ENCODE measurements around the gene SP100. TPM values are rescaled to one million over a fixed set of nuclear protein-coding genes. Genes with fewer than 3 reads are reported as not detected.

The SP100 gene
- total RNA-seq, 1 donor from 2014 or later: not detected

GRCh38 chr2:230525682-230526081 lies 109.7 kb downstream of the SP100 start:
- peaks cover 2% of the 10 kb centered on the region for H3K9me3 Mint-ChIP-seq (ENCODE audit: unreplicated experiment)

DNA sequence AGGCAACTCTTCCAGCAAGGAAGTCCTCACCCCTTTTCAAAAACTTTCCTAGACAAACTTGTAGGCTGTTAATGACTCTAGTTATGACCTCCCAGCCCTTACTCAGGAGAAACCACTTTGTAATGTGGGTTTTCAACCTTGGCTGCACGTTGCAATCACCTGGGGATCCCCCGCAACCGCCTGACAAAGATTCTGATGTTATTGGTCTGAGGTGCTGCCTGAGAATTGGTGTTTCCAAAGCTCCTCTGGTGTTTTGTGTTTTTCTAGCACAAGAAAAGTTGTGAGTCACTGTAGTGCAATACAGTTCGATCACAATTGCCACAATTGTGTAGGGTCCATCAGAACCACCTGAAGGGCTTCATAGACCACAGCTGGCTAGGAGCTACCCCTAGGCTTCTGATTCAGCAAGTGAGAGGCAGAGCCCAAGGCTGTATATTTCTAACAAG lies 121.6 kb downstream of the SP100 start:
- Mint-ChIP-seq H3K27ac (ENCODE audit: unreplicated experiment) (no peak overlapping the region), H3K36me3 (ENCODE audit: unreplicated experiment) (no peaks in the 10 kb centered on the region), H3K4me3 (ENCODE audit: unreplicated experiment) (no peak overlapping the region), H3K27me3 (ENCODE audit: unreplicated experiment) (no peaks in the 10 kb centered on the region), H3K9me3 (ENCODE audit: unreplicated experiment) (no peaks in the 10 kb centered on the region), H3K4me1 (ENCODE audit: low read depth, unreplicated experiment) (no peaks in the 10 kb centered on the region)
- DNase-seq: no peak
- TF ChIP-seq, protein P1, sequence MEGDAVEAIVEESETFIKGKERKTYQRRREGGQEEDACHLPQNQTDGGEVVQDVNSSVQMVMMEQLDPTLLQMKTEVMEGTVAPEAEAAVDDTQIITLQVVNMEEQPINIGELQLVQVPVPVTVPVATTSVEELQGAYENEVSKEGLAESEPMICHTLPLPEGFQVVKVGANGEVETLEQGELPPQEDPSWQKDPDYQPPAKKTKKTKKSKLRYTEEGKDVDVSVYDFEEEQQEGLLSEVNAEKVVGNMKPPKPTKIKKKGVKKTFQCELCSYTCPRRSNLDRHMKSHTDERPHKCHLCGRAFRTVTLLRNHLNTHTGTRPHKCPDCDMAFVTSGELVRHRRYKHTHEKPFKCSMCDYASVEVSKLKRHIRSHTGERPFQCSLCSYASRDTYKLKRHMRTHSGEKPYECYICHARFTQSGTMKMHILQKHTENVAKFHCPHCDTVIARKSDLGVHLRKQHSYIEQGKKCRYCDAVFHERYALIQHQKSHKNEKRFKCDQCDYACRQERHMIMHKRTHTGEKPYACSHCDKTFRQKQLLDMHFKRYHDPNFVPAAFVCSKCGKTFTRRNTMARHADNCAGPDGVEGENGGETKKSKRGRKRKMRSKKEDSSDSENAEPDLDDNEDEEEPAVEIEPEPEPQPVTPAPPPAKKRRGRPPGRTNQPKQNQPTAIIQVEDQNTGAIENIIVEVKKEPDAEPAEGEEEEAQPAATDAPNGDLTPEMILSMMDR (IDR thresholded peaks at IDR 0.05; ENCODE audit: partially characterized antibody, unreplicated experiment): no peak

More at GRCh38 chr2:230525682-230526081, 109.7 kb downstream of the SP100 start:
- H3K4me3 Mint-ChIP-seq (ENCODE audit: unreplicated experiment): no peak overlapping the region
- H3K27me3 Mint-ChIP-seq (ENCODE audit: unreplicated experiment): no peaks in the 10 kb centered on the region
- no peaks in the 10 kb centered on the region for H3K36me3 Mint-ChIP-seq (ENCODE audit: unreplicated experiment)
- H3K27ac Mint-ChIP-seq (ENCODE audit: unreplicated experiment): no peak overlapping the region
- H3K4me1 Mint-ChIP-seq (ENCODE audit: low read depth, unreplicated experiment): no peaks in the 10 kb centered on the region
- DNase-seq: no peak
- TF ChIP-seq, protein P1 (IDR thresholded peaks at IDR 0.05; ENCODE audit: partially characterized antibody, unreplicated experiment): no peak

DNA sequence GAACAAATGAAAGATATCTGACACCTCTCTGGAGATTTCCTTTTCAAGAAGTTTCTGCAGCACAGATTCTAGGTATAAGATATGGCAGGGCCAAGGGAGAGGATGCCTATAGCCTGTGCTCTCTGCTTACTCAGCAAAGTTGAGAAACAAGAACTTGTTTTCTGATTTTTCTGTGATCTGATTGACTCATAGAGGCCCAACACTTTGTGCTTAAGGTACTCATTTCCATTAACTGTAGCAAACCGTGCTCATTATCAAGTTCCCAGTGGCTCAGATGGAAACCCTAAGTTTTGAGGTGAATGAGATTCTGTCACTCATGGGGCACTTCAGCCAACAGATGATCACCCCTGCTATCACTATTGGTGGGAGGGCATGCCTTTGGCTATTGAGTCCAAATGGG lies 124.3 kb downstream of the SP100 start:
- TF ChIP-seq, protein P1 (IDR thresholded peaks at IDR 0.05; ENCODE audit: partially characterized antibody, unreplicated experiment): no peak

DNA sequence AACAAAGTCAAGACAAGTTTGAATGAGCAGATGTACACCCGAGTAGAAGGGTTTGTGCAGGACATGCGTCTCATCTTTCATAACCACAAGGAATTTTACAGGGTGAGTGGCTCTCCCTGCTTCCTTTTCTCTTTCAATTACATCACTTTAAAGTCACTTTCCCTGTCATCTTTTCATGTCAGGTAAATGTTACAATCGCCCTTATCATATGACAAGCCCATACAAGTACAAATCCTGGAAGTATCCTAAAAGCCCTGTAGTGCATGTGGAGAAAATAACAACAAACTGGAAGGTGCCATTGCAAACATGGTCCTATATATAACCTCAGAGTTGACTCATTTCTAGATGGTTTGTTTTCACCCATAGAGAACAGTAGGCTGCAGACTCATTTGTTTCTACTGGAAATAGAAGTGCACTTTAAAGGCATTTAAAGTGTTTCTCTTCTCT lies 126.0 kb downstream of the SP100 start:
- H3K27me3 Mint-ChIP-seq (ENCODE audit: unreplicated experiment): no peaks in the 10 kb centered on the region
- no peak overlapping the region for H3K4me3 Mint-ChIP-seq (ENCODE audit: unreplicated experiment)
- TF ChIP-seq, protein P1 (IDR thresholded peaks at IDR 0.05; ENCODE audit: partially characterized antibody, unreplicated experiment): no peak
- H3K27ac Mint-ChIP-seq (ENCODE audit: unreplicated experiment): no peak overlapping the region
- no peaks in the 10 kb centered on the region for H3K36me3 Mint-ChIP-seq (ENCODE audit: unreplicated experiment)
- H3K9me3 Mint-ChIP-seq (ENCODE audit: unreplicated experiment): no peaks in the 10 kb centered on the region
- H3K4me1 Mint-ChIP-seq (ENCODE audit: low read depth, unreplicated experiment): no peaks in the 10 kb centered on the region
- no peak for DNase-seq

More for the DNA sequence above, 124.3 kb downstream of the SP100 start:
- Mint-ChIP-seq H3K27me3 (ENCODE audit: unreplicated experiment) (no peaks in the 10 kb centered on the region), H3K36me3 (ENCODE audit: unreplicated experiment) (no peaks in the 10 kb centered on the region), H3K27ac (ENCODE audit: unreplicated experiment) (no peak overlapping the region), H3K4me1 (ENCODE audit: low read depth, unreplicated experiment) (no peaks in the 10 kb centered on the region), H3K9me3 (ENCODE audit: unreplicated experiment) (no peaks in the 10 kb centered on the region), H3K4me3 (ENCODE audit: unreplicated experiment) (no peak overlapping the region)
- no peak for DNase-seq

DNA sequence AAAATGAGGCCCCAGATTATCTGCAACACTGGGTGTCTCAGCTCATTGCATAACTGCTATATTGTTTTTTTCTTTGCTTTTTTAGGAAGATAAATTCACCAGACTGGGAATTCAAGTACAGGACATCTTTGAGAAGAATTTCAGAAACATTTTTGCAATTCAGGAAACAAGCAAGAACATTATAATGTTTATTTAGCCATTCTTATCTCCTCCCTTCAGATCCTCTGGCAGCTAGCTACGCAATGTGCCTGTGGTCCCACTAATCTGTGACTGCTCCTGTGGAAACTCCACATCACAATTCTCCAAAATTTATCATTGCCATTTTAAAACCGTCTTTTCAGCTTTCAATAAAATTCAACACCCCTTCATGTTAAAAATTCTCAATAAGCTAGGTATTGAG lies 126.8 kb downstream of the SP100 start:
- H3K9me3 Mint-ChIP-seq (ENCODE audit: unreplicated experiment): no peaks in the 10 kb centered on the region
- TF ChIP-seq, protein P1 (IDR thresholded peaks at IDR 0.05; ENCODE audit: partially characterized antibody, unreplicated experiment): no peak
- no peak overlapping the region for H3K27ac Mint-ChIP-seq (ENCODE audit: unreplicated experiment)
- H3K27me3 Mint-ChIP-seq (ENCODE audit: unreplicated experiment): no peaks in the 10 kb centered on the region
- H3K36me3 Mint-ChIP-seq (ENCODE audit: unreplicated experiment): no peaks in the 10 kb centered on the region
- no peaks in the 10 kb centered on the region for H3K4me1 Mint-ChIP-seq (ENCODE audit: low read depth, unreplicated experiment)
- DNase-seq: no peak
- no peak overlapping the region for H3K4me3 Mint-ChIP-seq (ENCODE audit: unreplicated experiment)

All from glutamatergic neuron (in vitro differentiated cells).